Activated T-helper 1 cell treated with anti-CD3 and anti-CD28 coated beads, Interleukin-2, amount 50 U/mL, for 16 hours (primary cell): ENCODE results near the gene ADGRL2.

Experiments
- DNase-seq, 2 donors: peaks; one replicate each; pipeline ENCODE4 v3.0.0-alpha.2; 2020; ENCODE audit warnings: low read depth in 1 of 2, low spot score in 1 of 2

The ADGRL2 gene

GRCh38 chr1:81976539-81976938, 175.8 kb downstream of the ADGRL2 start:
- no peak for DNase-seq

GRCh38 chr1:81978945-81979344, 178.2 kb downstream of the ADGRL2 start:
- DNase-seq = no peak

- DNase-seq = no peak
Measured at GRCh38 chr1:81982523-81982922, 181.8 kb downstream of the ADGRL2 start.

- DNase-seq = no peak
Measured at GRCh38 chr1:81989524-81989923, 188.8 kb downstream of the ADGRL2 start.

- no peak for DNase-seq
Measured at GRCh38 chr1:81990241-81990640, 189.5 kb downstream of the ADGRL2 start.

- no peak for DNase-seq
Measured at GRCh38 chr1:81998165-81998564, 197.4 kb downstream of the ADGRL2 start.

GRCh38 chr1:81999364-81999763, 198.6 kb downstream of the ADGRL2 start:
- DNase-seq = no peak

- no peak for DNase-seq
Measured at GRCh38 chr1:82000221-82000620, 199.5 kb downstream of the ADGRL2 start.

- no peak for DNase-seq
Measured at GRCh38 chr1:82001345-82001744, 200.6 kb downstream of the ADGRL2 start.

- DNase-seq = no peak
Measured at GRCh38 chr1:82007804-82008203, 207.1 kb downstream of the ADGRL2 start.

GRCh38 chr1:82013702-82014101, 213.0 kb downstream of the ADGRL2 start:
- DNase-seq = no peak

GRCh38 chr1:82015444-82015843, 214.7 kb downstream of the ADGRL2 start:
- DNase-seq = no peak

GRCh38 chr1:82018319-82018718, 217.6 kb downstream of the ADGRL2 start:
- no peak for DNase-seq

GRCh38 chr1:82019508-82019907, 218.8 kb downstream of the ADGRL2 start:
- no peak for DNase-seq

GRCh38 chr1:82030830-82031229, 230.1 kb downstream of the ADGRL2 start:
- DNase-seq = no peak

GRCh38 chr1:82032068-82032467, 231.3 kb downstream of the ADGRL2 start:
- DNase-seq = no peak

- no peak for DNase-seq
Measured at GRCh38 chr1:82034812-82035211, 234.1 kb downstream of the ADGRL2 start.
